Omental fat pad (tissue), 4 donors: Measurements from ENCODE around the gene WDR27. TPM values are rescaled to one million over a fixed set of nuclear protein-coding genes. Genes with fewer than 3 reads are reported as not detected.

Experiments used
- ATAC-seq: fragments of 150-250 bp; one replicate; pipeline ENCODE4 v1.9.1; 2016; ENCODE audit warnings: mild to moderate bottlenecking, moderate library complexity; ENCODE audit not compliant: low FRiP score
- DNase-seq: peaks from one replicate; pipeline ENCODE4 v3.0.0-alpha.2; 2019; ENCODE audit warnings: low spot score
- CTCF ChIP-seq, 3 donors: fragments of 450-650 bp; IDR thresholded peaks; one replicate each; pipeline ENCODE4 v1.5.1; 2016 to 2017; ENCODE audit warnings: antibody characterized with exemption in 3 of 3, mild to moderate bottlenecking in 3 of 3, moderate library complexity in 2 of 3
- total RNA-seq, 4 donors: library from RNA; depleted of rRNA; stranded (reverse); fragments of >200 nt; gene quantifications; one replicate each; pipeline ENCODE4 v1.1.0, GENCODE V29; 2016

WDR27 gene
- total RNA-seq, 4 donors from 2014 or later: 18.9 to 35.9 (median 21.7) TPM

DNA sequence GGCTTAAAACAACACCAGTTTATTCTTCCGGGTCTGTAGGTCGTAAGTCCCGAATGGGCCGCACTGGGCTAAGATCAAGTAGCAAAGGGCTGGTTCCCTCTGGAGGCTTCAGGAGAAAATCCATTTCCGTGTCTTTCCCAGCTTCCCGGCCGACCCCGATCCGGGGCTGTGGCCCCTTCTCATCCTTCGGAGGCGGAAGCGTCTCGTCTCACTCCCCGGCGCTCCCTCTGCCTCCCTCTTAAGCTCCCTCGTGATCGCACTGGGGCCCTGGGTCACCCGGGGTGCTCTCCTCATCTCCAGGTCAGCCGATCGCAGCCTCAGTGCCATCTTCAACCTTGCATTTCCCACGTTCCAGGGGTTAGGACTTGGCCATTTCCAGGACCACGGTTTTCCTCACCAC lies 199.4 kb downstream of the WDR27 start:
- TF ChIP-seq CTCF (IDR thresholded peaks at IDR 0.05): no peak
- no peak for DNase-seq
- no peak for ATAC-seq

GRCh38 chr6:169501777-169502313 lies 200.0 kb downstream of the WDR27 start:
- DNase-seq: no peak
- TF ChIP-seq CTCF (IDR thresholded peaks at IDR 0.05): no peak
- no peak for ATAC-seq

- ATAC-seq: no peak
- DNase-seq: no peak
- TF ChIP-seq CTCF (IDR thresholded peaks at IDR 0.05): no peak
These were observed 200.7 kb downstream of the WDR27 start for GRCh38 chr6:169501128-169501527.

GRCh38 chr6:169500688-169501087 lies 201.1 kb downstream of the WDR27 start:
- ATAC-seq: no peak
- no peak for TF ChIP-seq CTCF (IDR thresholded peaks at IDR 0.05)

GRCh38 chr6:169499848-169500247 lies 202.0 kb downstream of the WDR27 start:
- ATAC-seq: no peak
- DNase-seq: no peak
- no peak for TF ChIP-seq CTCF (IDR thresholded peaks at IDR 0.05)

More at GRCh38 chr6:169500688-169501087, 201.1 kb downstream of the WDR27 start:
- DNase-seq: no peak

DNA sequence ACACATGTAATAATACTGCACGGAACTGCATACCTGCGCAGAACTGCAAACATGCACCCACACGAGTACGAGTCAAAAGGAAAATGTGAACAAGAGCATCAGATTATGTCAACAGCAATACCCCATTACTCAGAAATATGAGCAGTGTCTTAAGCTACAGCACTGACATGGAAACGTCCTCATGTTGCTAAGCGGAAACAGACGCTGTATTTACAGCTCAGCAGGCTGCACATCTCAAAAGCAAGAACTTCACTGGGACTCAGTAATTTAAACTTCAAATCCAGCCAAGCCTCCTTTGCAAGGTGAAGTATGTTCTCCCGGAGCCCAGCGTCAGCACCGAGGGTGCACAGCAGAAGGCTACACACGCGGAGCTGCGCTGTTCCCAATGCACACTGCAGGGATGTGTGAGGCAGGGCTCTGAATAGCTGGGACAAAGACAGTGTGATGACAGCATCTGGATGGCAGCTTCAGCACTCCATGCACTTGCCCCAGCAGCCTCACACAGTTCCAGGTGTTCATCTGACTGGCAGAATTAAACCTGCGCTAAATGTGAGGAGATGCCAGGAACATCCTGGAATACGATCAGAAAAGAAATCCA lies 202.8 kb downstream of the WDR27 start:
- no peak for ATAC-seq
- no peak for DNase-seq
- no peak for TF ChIP-seq CTCF (IDR thresholded peaks at IDR 0.05)

DNA sequence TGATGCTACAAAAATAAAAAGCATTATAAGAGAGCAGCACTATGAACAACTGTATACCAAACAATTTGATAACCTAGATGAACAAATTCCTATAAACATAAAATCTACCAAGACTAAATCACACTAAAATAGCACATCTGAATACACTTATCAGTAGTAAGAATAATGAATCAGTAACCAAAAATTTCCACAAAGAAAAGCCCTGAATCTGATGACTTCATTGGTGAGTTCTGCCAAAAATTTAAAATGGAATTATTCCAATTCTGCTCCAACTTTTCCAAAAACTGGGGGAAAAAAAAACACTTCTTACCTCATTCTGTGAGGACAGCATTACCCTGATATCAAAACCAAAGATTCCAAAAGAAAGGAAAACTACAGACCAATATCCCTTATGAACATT lies 206.2 kb downstream of the WDR27 start:
- DNase-seq (no peak), ATAC-seq (no peak)
- no peak for TF ChIP-seq CTCF (IDR thresholded peaks at IDR 0.05)
